SK-N-SH (cell line): ENCODE measurements around the gene IL6R. TPM values are rescaled to one million over a fixed set of nuclear protein-coding genes. Genes with fewer than 3 reads are reported as not detected.

Source experiments
- CTCF ChIA-PET: fragments of 300-600, 350-600 bp; formaldehyde crosslinking; extraction: SDS; loops from one replicate; lab custom pipeline; 2021; lab: Yijun Ruan, JAX
- POLR2A ChIA-PET: fragments of 350-600 bp; sonication (Branson Sonifier 250); formaldehyde crosslinking; extraction: SDS; loops from one replicate; lab custom pipeline; 2020; ENCODE audit warnings: antibody characterized with exemption, inconsistent platforms; lab: Yijun Ruan, JAX
- DNase-seq: peaks from one replicate; pipeline ENCODE4 v3.0.0; 2012
- H2AFZ ChIP-seq: fragments of 200-600 bp; sonication (generic); 2 replicates; pipeline ENCODE4 v1.8.1; 2016; ENCODE audit warnings: antibody characterized with exemption, mild to moderate bottlenecking, low read depth
- H3F3A ChIP-seq: fragments of 200-600 bp; sonication (generic); replicated peaks from 2 replicates; pipeline ENCODE3; 2016; ENCODE audit warnings: antibody characterized with exemption, mild to moderate bottlenecking; ENCODE audit not compliant: insufficient read depth
- H3K27ac ChIP-seq, 2 experiments: fragments of 200-500 bp in 1 of 2; fragments of 200-600 bp in 1 of 2; sonication (Bioruptor generic) in 1 of 2; sonication (generic), shearing (Covaris generic) in 1 of 2; 2 replicates each; pipeline versions ENCODE4 v1.5.1 to v1.6.1; 2014 to 2016; ENCODE audit warnings: low read depth in 2 of 2, inconsistent platforms in 1 of 2, low read length in 1 of 2, mild to moderate bottlenecking in 1 of 2, mixed read lengths in 1 of 2
- H3K27me3 ChIP-seq: fragments of 200-600 bp; sonication (generic), shearing (Covaris generic); 2 replicates; pipeline ENCODE4 v1.6.1; 2016; ENCODE audit warnings: mixed run types; ENCODE audit not compliant: insufficient read depth
- H3K36me3 ChIP-seq, 2 experiments: fragments of 200-500 bp in 1 of 2; fragments of 200-600 bp in 1 of 2; sonication (Bioruptor generic) in 1 of 2; sonication (generic) in 1 of 2; replicated peaks in 1 of 2; 2 replicates each; pipeline versions ENCODE3 to v1.5.1; 2014 to 2016; ENCODE audit warnings: low read length in 1 of 2, mild to moderate bottlenecking in 1 of 2; ENCODE audit not compliant: insufficient read depth in 2 of 2, control insufficient read depth in 1 of 2
- H3K4me1 ChIP-seq, 2 experiments: fragments of 200-500 bp in 1 of 2; fragments of 200-600 bp in 1 of 2; sonication (Bioruptor generic) in 1 of 2; sonication (generic), shearing (Covaris generic) in 1 of 2; 2 replicates each; pipeline versions ENCODE4 v1.5.1 to v1.6.1; 2014 to 2016; ENCODE audit warnings: low read depth in 1 of 2, low read length in 1 of 2, mixed run types in 1 of 2; ENCODE audit not compliant: insufficient read depth in 2 of 2, control insufficient read depth in 1 of 2
- H3K4me2 ChIP-seq: fragments of 200-600 bp; sonication (generic), shearing (Covaris generic); 2 replicates; pipeline ENCODE4 v1.6.1; 2017; ENCODE audit warnings: mixed run types
- H3K4me3 ChIP-seq, 2 experiments: fragments of 200-500 bp in 1 of 2; fragments of 200-600 bp in 1 of 2; sonication (Bioruptor generic) in 1 of 2; sonication (generic), shearing (Covaris generic) in 1 of 2; 2 replicates each; pipeline versions ENCODE4 v1.5.1 to v1.8.1; 2014 to 2016; ENCODE audit warnings: low read depth in 2 of 2, inconsistent platforms in 1 of 2, low read length in 1 of 2, mild to moderate bottlenecking in 1 of 2, mixed read lengths in 1 of 2, moderate library complexity in 1 of 2
- H3K79me2 ChIP-seq: fragments of 200-600 bp; sonication (generic); 2 replicates; pipeline ENCODE4 v1.8.1; 2017; ENCODE audit warnings: mild to moderate bottlenecking; ENCODE audit not compliant: insufficient read depth
- H3K9ac ChIP-seq: fragments of 200-600 bp; sonication (generic); 2 replicates; pipeline ENCODE4 v1.6.1; 2017; ENCODE audit warnings: mixed run types
- H3K9me2 ChIP-seq: fragments of 200-600 bp; sonication (generic); 2 replicates; pipeline ENCODE4 v1.6.1; 2017; ENCODE audit warnings: mixed run types
- H3K9me3 ChIP-seq: fragments of 200-600 bp; sonication (generic); 2 replicates; pipeline ENCODE4 v1.6.1; 2017; ENCODE audit warnings: mixed run types, mild to moderate bottlenecking, moderate library complexity
- H4K20me1 ChIP-seq: fragments of 200-600 bp; sonication (generic); 2 replicates; pipeline ENCODE4 v1.6.1; 2017; ENCODE audit warnings: mild to moderate bottlenecking, mixed run types; ENCODE audit not compliant: insufficient read depth
- CHD2 ChIP-seq: fragments of 150-350 bp; IDR thresholded peaks from 2 replicates; pipeline ENCODE4 v1.6.1; 2018; ENCODE audit warnings: low read length; ENCODE audit not compliant: partially characterized antibody
- EZH2phosphoT487 ChIP-seq: fragments of 200-600 bp; sonication (generic); IDR thresholded peaks from 2 replicates; pipeline ENCODE4 v1.6.1; 2017; ENCODE audit warnings: low read depth, mixed run types, mild to moderate bottlenecking, antibody characterized with exemption, moderate library complexity, borderline replicate concordance
- NRF1 ChIP-seq: IDR thresholded peaks from 2 replicates; pipeline ENCODE4 v1.6.1; 2012; ENCODE audit warnings: low read depth, mild to moderate bottlenecking, low read length
- POLR2AphosphoS5 ChIP-seq: IDR thresholded peaks from 2 replicates; pipeline ENCODE4 v1.6.1; 2012; ENCODE audit warnings: low read depth, low read length
- RAD21 ChIP-seq: IDR thresholded peaks from 2 replicates; pipeline ENCODE4 v1.6.1; 2012; ENCODE audit warnings: mild to moderate bottlenecking, low read length
- RFX5 ChIP-seq: IDR thresholded peaks from 2 replicates; pipeline ENCODE4 v1.6.1; 2012; ENCODE audit warnings: mild to moderate bottlenecking, improper control_type of control experiment, low read length
- SMC3 ChIP-seq: IDR thresholded peaks from 2 replicates; pipeline ENCODE4 v1.6.1; 2012; ENCODE audit warnings: low read depth, low read length, improper control_type of control experiment
- TAF1 ChIP-seq: IDR thresholded peaks from 2 replicates; pipeline ENCODE4 v1.6.1; 2012; ENCODE audit warnings: low read depth, mild to moderate bottlenecking, low read length, moderate library complexity, borderline replicate concordance
- TCF12 ChIP-seq: IDR thresholded peaks from 2 replicates; pipeline ENCODE4 v1.4.0; 2012
- USF1 ChIP-seq: IDR thresholded peaks from 2 replicates; pipeline ENCODE4 v1.4.0; 2012; ENCODE audit warnings: low read depth, borderline replicate concordance
- WGBS: methylation state at CpG from one replicate; pipeline ENCODE4 v1.1.6; 2017; ENCODE audit warnings: low lambda C conversion rate; 5-methylcytosine and 5-hydroxymethylcytosine counted together
- polyA plus RNA-seq, 3 experiments: library from polyadenylated mRNA; depleted of rRNA; stranded (reverse); fragments of >200 nt; gene quantifications; 2 replicates each; pipeline ENCODE4 v1.2.3, GENCODE V29; 2012
- TF ChIP-seq, protein P1 (sequence below): fragments of 200-600 bp; sonication (generic); IDR thresholded peaks from 2 replicates; pipeline ENCODE4 v1.6.1; 2017; ENCODE audit warnings: antibody characterized with exemption, mild to moderate bottlenecking, moderate library complexity
- TF ChIP-seq, protein P2 (sequence below): IDR thresholded peaks from 2 replicates; pipeline ENCODE4 v1.4.0; 2012; ENCODE audit warnings: low read depth

The IL6R gene
- polyA plus RNA-seq, 1 of the 3 experiments (the other 2 are of a cell fraction): 2.8 TPM

DNA sequence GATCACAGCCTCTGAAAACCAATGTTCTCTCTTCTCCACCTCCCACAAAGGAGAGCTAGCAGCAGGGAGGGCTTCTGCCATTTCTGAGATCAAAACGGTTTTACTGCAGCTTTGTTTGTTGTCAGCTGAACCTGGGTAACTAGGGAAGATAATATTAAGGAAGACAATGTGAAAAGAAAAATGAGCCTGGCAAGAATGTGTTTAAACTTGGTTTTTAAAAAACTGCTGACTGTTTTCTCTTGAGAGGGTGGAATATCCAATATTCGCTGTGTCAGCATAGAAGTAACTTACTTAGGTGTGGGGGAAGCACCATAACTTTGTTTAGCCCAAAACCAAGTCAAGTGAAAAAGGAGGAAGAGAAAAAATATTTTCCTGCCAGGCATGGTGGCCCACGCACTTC is 61.1 kb downstream of the IL6R start:
- WGBS: 87% methylated on average over 3 of the region's 3 CpGs

DNA sequence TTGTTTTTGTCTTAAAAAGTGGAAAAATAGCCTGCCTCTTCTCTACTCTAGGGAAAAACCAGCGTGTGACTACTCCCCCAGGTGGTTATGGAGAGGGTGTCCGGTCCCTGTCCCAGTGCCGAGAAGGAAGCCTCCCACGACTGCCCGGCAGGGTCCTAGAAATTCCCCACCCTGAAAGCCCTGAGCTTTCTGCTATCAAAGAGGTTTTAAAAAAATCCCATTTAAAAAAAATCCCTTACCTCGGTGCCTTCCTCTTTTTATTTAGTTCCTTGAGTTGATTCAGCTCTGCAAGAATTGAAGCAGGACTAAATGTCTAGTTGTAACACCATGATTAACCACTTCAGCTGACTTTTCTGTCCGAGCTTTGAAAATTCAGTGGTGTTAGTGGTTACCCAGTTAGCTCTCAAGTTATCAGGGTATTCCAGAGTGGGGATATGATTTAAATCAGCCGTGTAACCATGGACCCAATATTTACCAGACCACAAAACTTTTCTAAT is 61.8 kb downstream of the IL6R start:
- TF ChIP-seq, protein P1, sequence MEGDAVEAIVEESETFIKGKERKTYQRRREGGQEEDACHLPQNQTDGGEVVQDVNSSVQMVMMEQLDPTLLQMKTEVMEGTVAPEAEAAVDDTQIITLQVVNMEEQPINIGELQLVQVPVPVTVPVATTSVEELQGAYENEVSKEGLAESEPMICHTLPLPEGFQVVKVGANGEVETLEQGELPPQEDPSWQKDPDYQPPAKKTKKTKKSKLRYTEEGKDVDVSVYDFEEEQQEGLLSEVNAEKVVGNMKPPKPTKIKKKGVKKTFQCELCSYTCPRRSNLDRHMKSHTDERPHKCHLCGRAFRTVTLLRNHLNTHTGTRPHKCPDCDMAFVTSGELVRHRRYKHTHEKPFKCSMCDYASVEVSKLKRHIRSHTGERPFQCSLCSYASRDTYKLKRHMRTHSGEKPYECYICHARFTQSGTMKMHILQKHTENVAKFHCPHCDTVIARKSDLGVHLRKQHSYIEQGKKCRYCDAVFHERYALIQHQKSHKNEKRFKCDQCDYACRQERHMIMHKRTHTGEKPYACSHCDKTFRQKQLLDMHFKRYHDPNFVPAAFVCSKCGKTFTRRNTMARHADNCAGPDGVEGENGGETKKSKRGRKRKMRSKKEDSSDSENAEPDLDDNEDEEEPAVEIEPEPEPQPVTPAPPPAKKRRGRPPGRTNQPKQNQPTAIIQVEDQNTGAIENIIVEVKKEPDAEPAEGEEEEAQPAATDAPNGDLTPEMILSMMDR: peak; percentile 22
- TF ChIP-seq RAD21 (no peak), SMC3 (no peak)
- Histone ChIP-seq H3K4me3 (no peak overlapping the region), H3K27me3 (no peaks in the 10 kb centered on the region), H3K9me3 (no peaks in the 10 kb centered on the region), H3K9ac (no peak overlapping the region), H3K27ac (no peak overlapping the region), H2AFZ (no peak overlapping the region), H4K20me1 (no peaks in the 10 kb centered on the region), H3K4me2 (no peak overlapping the region), H3K79me2 (no peaks in the 10 kb centered on the region), H3K4me1 (peaks cover 7 to 9% of the 10 kb centered on the region in 2 experiments; a peak in 2 of 4 replicates), H3K9me2 (no peaks in the 10 kb centered on the region), H3K36me3 (no peaks in the 10 kb centered on the region), H3F3A (peaks cover 15% of the 10 kb centered on the region)
- 84% methylated on average over 8 of the region's 8 CpGs for WGBS
- ChIA-PET CTCF (interaction anchor here (0.7 to 2.7 kb wide), 5 partner anchors 8 to 132 kb away, joined by 3 to 20 read pairs (median 4); no protein-coding TSS in a partner anchor), POLR2A (no interaction called here)
- DNase-seq: no peak

More for the DNA sequence above, 61.1 kb downstream of the IL6R start:
- Histone ChIP-seq H3K27ac (no peak overlapping the region), H3K9ac (no peak overlapping the region), H3K9me2 (no peaks in the 10 kb centered on the region), H3K79me2 (no peaks in the 10 kb centered on the region), H3F3A (peaks cover 15% of the 10 kb centered on the region), H3K4me3 (no peak overlapping the region), H4K20me1 (no peaks in the 10 kb centered on the region), H3K4me1 (peaks cover 7 to 9% of the 10 kb centered on the region in 2 experiments; a peak in 2 of 4 replicates), H3K9me3 (no peaks in the 10 kb centered on the region), H2AFZ (no peak overlapping the region), H3K4me2 (no peak overlapping the region), H3K27me3 (no peaks in the 10 kb centered on the region), H3K36me3 (no peaks in the 10 kb centered on the region)
- CTCF ChIA-PET: interaction anchor here (1.2 kb wide), 1 partner anchor 13 kb away, joined by 4 read pairs; no protein-coding TSS in a partner anchor
- TF ChIP-seq USF1: no peak
- no peak for TF ChIP-seq CHD2
- no peak for TF ChIP-seq EZH2phosphoT487
- TF ChIP-seq POLR2AphosphoS5: no peak
- no peak for TF ChIP-seq NRF1
- TF ChIP-seq, protein P2, sequence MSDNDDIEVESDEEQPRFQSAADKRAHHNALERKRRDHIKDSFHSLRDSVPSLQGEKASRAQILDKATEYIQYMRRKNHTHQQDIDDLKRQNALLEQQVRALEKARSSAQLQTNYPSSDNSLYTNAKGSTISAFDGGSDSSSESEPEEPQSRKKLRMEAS: no peak
- no peak for TF ChIP-seq RFX5
- TF ChIP-seq TAF1: no peak
- TF ChIP-seq TCF12: no peak
- POLR2A ChIA-PET: no interaction called here
- DNase-seq: no peak
